Right lobe of liver (tissue), 6 donors: ENCODE results near the gene TBCCD1. TPM values are rescaled to one million over a fixed set of nuclear protein-coding genes. Genes with fewer than 3 reads are reported as not detected.
A peak's percentile ranks its signal among the peaks of the same experiment; 100 is the strongest.
"Not testable (repeated sequence)": the region's sequence is repeated elsewhere in the genome, so short reads cannot be mapped to it uniquely, and the experiment has no call there.

Experiments used
- ATAC-seq, 4 donors: fragments of 200-7000 bp; cut with Tn5 transposase; one replicate each; pipeline ENCODE4 v1.9.1; 2020; ENCODE audit warnings: mild to moderate bottlenecking in 4 of 4, moderate library complexity in 4 of 4
- DNase-seq, 3 donors: peaks; one replicate each; pipeline ENCODE4 v3.0.0-alpha.2; 2020
- H3K27ac ChIP-seq, 3 donors: fragments of 200-600 bp; one replicate each; pipeline ENCODE4 v1.8.0; 2022
- H3K27me3 ChIP-seq, 2 donors: fragments of 200-600 bp; one replicate each; pipeline ENCODE4 v1.8.0; 2022
- H3K36me3 ChIP-seq, 4 donors: fragments of 200-600 bp; sonication (generic) in 1 of 4; one replicate each; pipeline versions ENCODE4 v1.5.1 to v1.8.0; 2017 to 2022; ENCODE audit warnings: control low read depth in 1 of 4
- H3K4me1 ChIP-seq, 4 donors: fragments of 200-600 bp; sonication (generic) in 1 of 4; one replicate each; pipeline versions ENCODE4 v1.5.1 to v1.8.0; 2017 to 2022; ENCODE audit warnings: control low read depth in 1 of 4
- H3K4me3 ChIP-seq, 3 donors: fragments of 200-600 bp; one replicate each; pipeline ENCODE4 v1.8.0; 2022
- H3K9me3 ChIP-seq, 4 donors: fragments of 200-600 bp; sonication (generic) in 1 of 4; one replicate each; pipeline versions ENCODE4 v1.5.1 to v1.8.0; 2017 to 2022; ENCODE audit warnings: control low read depth in 1 of 4
- CTCF ChIP-seq, 4 donors: fragments of 200-600 bp in 3 of 4; fragments of 450-650 bp in 1 of 4; IDR thresholded peaks; one replicate each; pipeline versions ENCODE4 v1.5.1 to v1.8.0; 2016 to 2022; ENCODE audit warnings: antibody characterized with exemption in 4 of 4, mild to moderate bottlenecking in 2 of 4
- POLR2A ChIP-seq: fragments of 450-650 bp; IDR thresholded peaks from one replicate; pipeline ENCODE4 v1.6.1; 2017; ENCODE audit warnings: antibody characterized with exemption, mild to moderate bottlenecking
- WGBS: methylation state at CpG from one replicate; pipeline ENCODE4 v1.1.6; 2018; ENCODE audit warnings: low coverage, low lambda C conversion rate; ENCODE audit not compliant: insufficient coverage; ENCODE audit errors: missing lambda C conversion rate; 5-methylcytosine and 5-hydroxymethylcytosine counted together
- intact Hi-C, 2 donors: fragments of 100-400 bp; cut with DNase I; formaldehyde crosslinking; loops; one replicate each; pipeline versions ENCODE4 v1.11.2 to v1.14.1; 2022
- total RNA-seq, 6 experiments: library from RNA; depleted of rRNA in 2 of 6; stranded (reverse); fragments of >200 nt in 2 of 6; fragmentation: NEBNext Ultra II Directional in 3 of 6; extraction: Animal tissue kit (Norgen Biotek cat#: 25700) in 3 of 6; gene quantifications; one replicate each; pipeline versions ENCODE4 v1.1.0 to v1.2.4, GENCODE V29; 2016 to 2023
- donor health status: DM: no; HTN: yes; CAD: no.
- donor health status: DM: no; HTN: no; CAD: no.
- donor health status: DM: no; HTN: no; CAD: no.
- donor health status: DM: no; HTN: yes; CAD: no.
- donor health status: DM: no; HTN: yes; CAD: no.

The TBCCD1 gene
- total RNA-seq, 6 experiments from 2014 or later: 6.7 to 8.7 (median 7.5) TPM

- 39% methylated on average over 2 of the region's 2 CpGs for WGBS
- ATAC-seq (no peak), DNase-seq (no peak)
- Histone ChIP-seq H3K27ac (peak overlapping the region in 1 of 3 donors; percentile 31), H3K4me3 (no peak overlapping the region), H3K4me1 (no peaks in the 10 kb centered on the region), H3K27me3 (no peaks in the 10 kb centered on the region), H3K9me3 (no peaks in the 10 kb centered on the region), H3K36me3 (no peaks in the 10 kb centered on the region)
- TF ChIP-seq CTCF (IDR thresholded peaks at IDR 0.05) (no peak), POLR2A (no peak)
- intact Hi-C loops: no loop called here
Observed at GRCh38 chr3:186506857-186507256, 60.3 kb downstream of the TBCCD1 start.

DNA sequence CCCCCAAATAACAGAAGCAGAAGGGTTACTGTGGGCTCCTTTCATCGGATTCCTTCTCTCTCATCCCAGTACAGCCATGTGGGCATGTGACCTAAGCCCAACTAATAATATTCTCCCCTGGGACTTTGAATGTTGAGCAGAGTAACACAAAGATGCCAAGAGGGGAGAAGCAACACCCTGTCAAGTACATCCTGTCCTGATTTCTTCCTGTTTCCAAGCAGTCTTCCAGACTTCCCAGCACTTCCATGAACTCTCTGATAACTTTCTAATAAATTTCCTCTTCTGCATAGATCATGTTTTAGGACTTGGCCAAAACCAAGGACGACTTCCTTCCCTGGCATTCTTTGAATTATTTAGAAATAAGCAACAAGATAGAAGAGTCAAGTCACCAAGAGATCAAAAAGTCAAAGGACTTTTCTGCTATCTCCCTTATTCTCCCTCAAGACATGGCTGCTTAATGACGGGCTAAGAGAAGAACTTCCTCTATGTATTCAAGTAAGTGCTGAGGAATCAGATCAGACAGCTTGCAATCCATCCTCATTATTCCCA is 60.9 kb downstream of the TBCCD1 start:
- Histone ChIP-seq H3K9me3 (no peaks in the 10 kb centered on the region), H3K27ac (no peak overlapping the region), H3K4me1 (no peaks in the 10 kb centered on the region), H3K36me3 (no peaks in the 10 kb centered on the region), H3K27me3 (no peaks in the 10 kb centered on the region), H3K4me3 (no peak overlapping the region)
- 36% methylated on average over 3 of the region's 3 CpGs for WGBS
- intact Hi-C loops: no loop called here
- DNase-seq: no peak
- ATAC-seq: peak; percentile 57 to 74 (median 68)
- no peak for TF ChIP-seq CTCF (IDR thresholded peaks at IDR 0.05)
- no peak for TF ChIP-seq POLR2A

DNA sequence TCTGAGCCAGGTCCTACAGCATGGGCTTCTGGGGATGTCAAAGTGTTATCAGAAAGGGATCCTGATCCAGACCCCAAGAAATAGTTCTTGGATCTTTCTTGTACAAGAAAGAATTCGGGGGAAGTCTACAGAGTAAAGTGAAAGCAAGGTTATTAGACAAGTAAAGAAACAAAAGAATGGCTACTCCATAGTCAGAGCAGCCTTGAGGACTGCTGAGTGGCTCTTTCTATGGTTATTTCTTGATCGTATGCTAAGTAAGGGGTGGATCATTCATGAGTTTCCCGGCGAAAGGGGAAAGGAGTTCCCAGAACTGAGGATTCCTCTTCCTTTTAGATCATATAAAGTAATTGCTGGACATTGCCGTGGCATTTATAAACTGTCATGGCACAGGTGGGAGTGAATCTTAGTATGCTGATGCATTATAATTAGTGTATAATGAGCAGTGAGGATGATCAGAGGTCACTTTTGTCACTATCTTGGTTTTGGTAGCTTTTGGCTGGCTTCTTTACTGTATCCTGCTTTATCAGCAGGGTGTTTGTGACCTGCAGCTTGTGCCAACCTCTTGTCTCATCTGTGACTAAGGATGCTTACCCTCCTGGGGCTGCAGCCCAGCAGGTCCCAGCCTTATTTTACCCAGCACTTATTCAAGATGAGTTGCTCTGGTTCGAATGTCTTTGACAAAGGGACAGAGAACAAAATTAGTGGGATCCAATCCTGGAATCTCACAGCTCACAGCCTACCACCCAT is 64.0 kb downstream of the TBCCD1 start:
- H3K9me3 ChIP-seq: no peaks in the 10 kb centered on the region
- intact Hi-C loops: no loop called here

GRCh38 chr3:186502138-186502948 is 64.8 kb downstream of the TBCCD1 start:
- Histone ChIP-seq H3K4me3 (no peak overlapping the region), H3K36me3 (no peaks in the 10 kb centered on the region), H3K27me3 (no peaks in the 10 kb centered on the region), H3K27ac (no peak overlapping the region), H3K9me3 (no peaks in the 10 kb centered on the region), H3K4me1 (no peaks in the 10 kb centered on the region)
- WGBS: 48% methylated on average over 4 of the region's 5 CpGs
- peak in 1 of 4 donors; percentile 33 for ATAC-seq
- intact Hi-C loops: no loop called here
- TF ChIP-seq POLR2A: no peak
- no peak for DNase-seq

More for the DNA sequence above, 64.0 kb downstream of the TBCCD1 start:
- Histone ChIP-seq H3K4me3 (no peak overlapping the region), H3K36me3 (no peaks in the 10 kb centered on the region), H3K27ac (no peak overlapping the region), H3K27me3 (no peaks in the 10 kb centered on the region), H3K4me1 (no peaks in the 10 kb centered on the region)
- TF ChIP-seq CTCF (IDR thresholded peaks at IDR 0.05) (no peak), POLR2A (no peak)
- WGBS: 42% methylated on average over 5 of the region's 6 CpGs
- ATAC-seq (no peak), DNase-seq (no peak)

DNA sequence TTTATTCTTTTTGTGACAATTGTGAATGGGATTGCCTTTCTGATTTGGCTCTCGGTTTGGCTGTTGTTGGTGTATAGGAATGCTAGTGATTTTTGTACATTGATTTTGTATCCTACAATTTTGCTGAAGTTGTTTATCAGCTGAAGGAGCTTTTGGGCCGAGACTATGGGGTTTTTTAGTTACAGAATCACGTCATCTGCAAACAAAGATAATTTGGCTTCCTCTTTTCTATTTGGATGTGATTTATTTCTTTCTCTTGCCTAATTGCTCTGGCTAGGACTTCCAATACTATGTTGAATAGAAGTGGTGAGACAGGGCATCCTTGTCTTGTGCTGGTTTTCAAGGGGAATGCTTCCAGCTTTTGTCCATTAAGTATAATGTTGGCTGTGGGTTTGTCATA is 67.2 kb downstream of the TBCCD1 start:
- 46% methylated on average over 3 of the region's 3 CpGs for WGBS
- H3K9me3 ChIP-seq, ATAC-seq, H3K36me3 ChIP-seq, H3K4me3 ChIP-seq, DNase-seq, H3K4me1 ChIP-seq, H3K27ac ChIP-seq, intact Hi-C loops, H3K27me3 ChIP-seq: not testable (repeated sequence)

DNA sequence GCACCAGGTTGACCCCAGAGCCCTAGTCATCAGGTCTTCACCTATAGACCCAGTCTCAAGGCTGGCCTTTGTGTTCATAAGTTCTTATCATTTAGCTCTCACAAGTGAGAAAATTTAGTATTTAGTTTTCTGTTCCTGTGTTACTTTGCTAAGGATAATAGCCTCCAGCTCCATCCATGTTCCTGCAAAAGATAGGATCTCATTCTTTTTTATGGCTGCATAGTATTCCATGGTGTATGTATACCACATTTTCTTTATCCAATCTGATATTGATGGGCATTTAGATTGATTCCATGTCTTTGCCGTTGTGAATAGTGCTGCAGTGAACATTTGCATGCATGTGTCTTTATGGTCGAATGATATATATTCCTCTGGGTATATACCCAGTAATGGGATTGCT is 69.1 kb downstream of the TBCCD1 start:
- H3K36me3 ChIP-seq, ATAC-seq, H3K9me3 ChIP-seq, intact Hi-C loops, DNase-seq, H3K27me3 ChIP-seq, H3K27ac ChIP-seq, H3K4me1 ChIP-seq, H3K4me3 ChIP-seq: not testable (repeated sequence)
- WGBS: 80% methylated on average over 1 of the region's 2 CpGs
